ENCODE data around the gene PCTP. TPM values are rescaled to one million over a fixed set of nuclear protein-coding genes. Genes with fewer than 3 reads are reported as not detected.

The PCTP gene
- total RNA-seq, 1 donor from 2014 or later: 28.1 TPM

DNA sequence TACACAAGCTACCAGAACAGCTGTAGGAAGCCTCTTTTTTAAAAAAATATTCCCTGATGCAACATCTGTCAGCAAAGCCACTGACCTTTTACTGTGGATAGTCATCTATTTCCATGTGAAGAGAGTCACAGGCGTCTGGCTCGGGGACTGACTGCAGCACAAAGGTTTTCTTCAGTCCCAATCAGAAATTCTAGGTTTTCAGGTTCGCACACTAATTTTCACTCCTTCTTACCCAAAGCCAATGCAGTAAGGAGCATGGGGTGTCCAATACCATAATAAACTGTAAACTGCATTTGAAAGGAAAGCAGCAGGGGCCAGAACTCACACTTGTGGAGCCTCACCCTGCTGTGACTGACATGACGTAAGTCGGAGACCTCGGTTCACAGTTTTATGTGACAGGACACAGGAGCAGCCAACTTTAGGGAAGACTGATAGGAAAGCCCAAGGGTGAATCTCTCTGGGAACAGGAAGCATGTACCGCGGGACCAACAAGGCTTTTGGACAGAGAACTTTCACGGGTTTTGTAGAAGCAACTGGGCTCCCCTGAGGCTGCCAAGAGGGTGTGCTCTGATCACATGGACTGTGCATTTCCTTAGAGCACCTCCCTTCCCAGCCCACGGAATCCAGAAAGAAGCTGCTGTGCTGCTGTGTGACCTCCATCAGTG, 19.1 kb upstream of the PCTP start:
- DNase-seq: no peak
- Histone ChIP-seq H3K36me3 (no peaks in the 10 kb centered on the region), H3K9me3 (no peaks in the 10 kb centered on the region), H3K27me3 (ENCODE audit: low read depth) (no peaks in the 10 kb centered on the region), H3K4me1 (peaks cover 21% of the 10 kb centered on the region), H3K27ac (peak overlapping the region; percentile 87), H3K4me3 (peak overlapping the region; percentile 41)
- peak; percentile 72 to 77 for ATAC-seq
- intact Hi-C loops (cut with DNase I): no loop called here
- TF ChIP-seq, protein P1, sequence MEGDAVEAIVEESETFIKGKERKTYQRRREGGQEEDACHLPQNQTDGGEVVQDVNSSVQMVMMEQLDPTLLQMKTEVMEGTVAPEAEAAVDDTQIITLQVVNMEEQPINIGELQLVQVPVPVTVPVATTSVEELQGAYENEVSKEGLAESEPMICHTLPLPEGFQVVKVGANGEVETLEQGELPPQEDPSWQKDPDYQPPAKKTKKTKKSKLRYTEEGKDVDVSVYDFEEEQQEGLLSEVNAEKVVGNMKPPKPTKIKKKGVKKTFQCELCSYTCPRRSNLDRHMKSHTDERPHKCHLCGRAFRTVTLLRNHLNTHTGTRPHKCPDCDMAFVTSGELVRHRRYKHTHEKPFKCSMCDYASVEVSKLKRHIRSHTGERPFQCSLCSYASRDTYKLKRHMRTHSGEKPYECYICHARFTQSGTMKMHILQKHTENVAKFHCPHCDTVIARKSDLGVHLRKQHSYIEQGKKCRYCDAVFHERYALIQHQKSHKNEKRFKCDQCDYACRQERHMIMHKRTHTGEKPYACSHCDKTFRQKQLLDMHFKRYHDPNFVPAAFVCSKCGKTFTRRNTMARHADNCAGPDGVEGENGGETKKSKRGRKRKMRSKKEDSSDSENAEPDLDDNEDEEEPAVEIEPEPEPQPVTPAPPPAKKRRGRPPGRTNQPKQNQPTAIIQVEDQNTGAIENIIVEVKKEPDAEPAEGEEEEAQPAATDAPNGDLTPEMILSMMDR (IDR thresholded peaks at IDR 0.05): no peak

DNA sequence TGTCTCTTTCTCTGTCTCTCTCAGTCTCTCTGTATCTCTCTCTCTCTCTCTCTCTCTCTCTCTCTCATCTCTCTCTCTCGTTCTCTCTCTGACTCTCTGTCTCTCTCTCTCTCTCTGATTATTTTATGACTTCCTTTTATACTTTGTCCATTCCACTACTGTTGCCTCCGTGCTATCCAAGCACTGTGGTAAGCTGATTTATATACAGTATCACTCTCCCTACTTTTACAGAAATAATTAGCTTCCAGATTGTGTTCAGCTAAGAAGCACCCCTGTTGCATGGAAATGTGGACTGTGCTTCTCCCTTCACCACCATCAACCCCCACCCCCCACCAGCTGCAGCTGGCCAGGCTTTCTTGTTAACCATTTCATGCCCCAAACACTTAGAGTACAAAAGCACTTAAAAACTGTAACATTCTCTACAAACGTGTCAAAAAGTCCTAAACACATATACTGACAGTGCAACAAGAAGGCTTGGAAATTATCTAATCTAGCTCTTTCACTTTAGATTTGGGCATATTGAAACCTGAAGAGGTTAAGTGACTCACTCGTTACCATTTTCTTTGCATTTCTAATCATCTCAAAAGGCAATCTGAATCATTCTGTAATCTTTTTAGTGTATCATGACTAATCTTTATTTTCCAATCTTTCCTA, 16.6 kb upstream of the PCTP start:
- intact Hi-C loops (cut with DNase I): no loop called here
- no peak overlapping the region for H3K27ac ChIP-seq

DNA sequence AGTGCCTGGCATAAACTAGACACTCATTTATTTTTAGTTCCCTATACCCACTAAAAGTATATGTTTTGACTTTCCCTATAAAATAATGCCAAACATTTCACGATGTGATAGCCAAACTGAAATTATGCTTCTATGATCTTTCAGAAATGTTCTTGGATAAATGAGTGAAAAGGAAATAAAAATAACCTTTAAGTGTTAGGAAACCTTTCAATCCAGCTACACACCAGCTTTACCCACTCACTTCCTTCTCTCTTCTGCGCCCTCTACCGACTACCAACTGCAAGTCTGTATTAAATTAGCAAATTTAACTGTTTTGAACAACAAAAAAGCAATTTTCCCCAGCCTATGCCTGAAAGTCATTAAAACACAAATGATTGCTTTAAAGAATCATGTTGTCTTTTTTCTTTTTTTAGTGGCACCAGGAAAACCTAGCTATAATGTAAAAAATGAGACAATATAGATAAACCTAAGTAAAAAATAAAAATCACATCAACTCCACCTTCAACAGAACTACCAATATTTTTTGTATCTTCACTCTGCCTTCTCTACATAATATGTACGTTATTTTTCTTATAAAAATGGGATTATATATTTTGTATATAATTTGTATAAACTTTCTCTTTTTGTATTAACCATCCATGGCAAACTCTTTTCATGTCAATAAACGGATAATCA, 15.0 kb upstream of the PCTP start:
- TF ChIP-seq, protein P1 (IDR thresholded peaks at IDR 0.05): peak; percentile 65
- intact Hi-C loops (cut with DNase I): no loop called here
- no peaks in the 10 kb centered on the region for H3K9me3 ChIP-seq
- H3K36me3 ChIP-seq: no peaks in the 10 kb centered on the region
- DNase-seq (no peak), ATAC-seq (no peak)
- H3K27ac ChIP-seq: no peak overlapping the region
- no peaks in the 10 kb centered on the region for H3K27me3 ChIP-seq (ENCODE audit: low read depth)
- H3K4me1 ChIP-seq: peaks cover 21% of the 10 kb centered on the region
- no peak overlapping the region for H3K4me3 ChIP-seq

More for the DNA sequence above, 16.6 kb upstream of the PCTP start:
- ATAC-seq (no peak), DNase-seq (no peak)
- Histone ChIP-seq H3K27me3 (ENCODE audit: low read depth) (no peaks in the 10 kb centered on the region), H3K4me1 (peaks cover 21% of the 10 kb centered on the region), H3K36me3 (no peaks in the 10 kb centered on the region), H3K9me3 (no peaks in the 10 kb centered on the region), H3K4me3 (no peak overlapping the region)
- TF ChIP-seq, protein P1 (IDR thresholded peaks at IDR 0.05): no peak

DNA sequence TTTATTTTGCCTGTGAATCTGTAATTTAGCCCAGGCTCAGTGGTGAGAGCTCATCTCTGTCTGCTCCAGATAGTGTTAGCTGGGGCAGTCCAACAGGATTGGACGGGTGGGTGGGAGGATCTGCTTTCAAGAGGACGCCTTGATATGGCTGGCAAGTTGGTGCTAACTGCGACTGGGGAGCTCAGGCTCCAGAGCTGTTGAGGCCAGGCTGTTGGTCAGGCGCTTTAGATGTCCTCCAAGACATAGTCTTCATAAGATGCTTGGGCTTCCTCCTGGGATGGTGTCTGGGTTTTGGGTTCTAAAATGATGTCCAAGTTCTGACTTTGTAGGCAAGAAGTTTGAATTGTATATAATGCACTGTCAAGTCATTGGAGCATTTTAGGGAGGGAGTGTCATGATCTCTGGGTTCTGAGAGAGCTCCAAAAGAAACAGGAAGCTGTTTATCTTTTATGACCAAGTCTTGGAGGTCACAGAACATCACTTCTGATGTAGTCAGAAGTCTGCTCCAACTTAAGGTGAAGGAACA, 12.8 kb upstream of the PCTP start:
- H3K36me3 ChIP-seq: no peaks in the 10 kb centered on the region

More for the DNA sequence above, 12.8 kb upstream of the PCTP start:
- Histone ChIP-seq H3K4me3 (no peak overlapping the region), H3K27ac (no peak overlapping the region), H3K4me1 (peaks cover 21% of the 10 kb centered on the region), H3K27me3 (ENCODE audit: low read depth) (no peaks in the 10 kb centered on the region), H3K9me3 (no peaks in the 10 kb centered on the region)
- intact Hi-C loops (cut with DNase I): no loop called here
- DNase-seq (no peak), ATAC-seq (no peak)
- TF ChIP-seq, protein P1 (IDR thresholded peaks at IDR 0.05): no peak

Measured in lower lobe of right lung (tissue), 2 donors.